ENCODE measurements around the gene TNFSF8. TPM values are rescaled to one million over a fixed set of nuclear protein-coding genes. Genes with fewer than 3 reads are reported as not detected.

TNFSF8 gene
- total RNA-seq, 1 experiment from 2014 or later = not detected

DNA sequence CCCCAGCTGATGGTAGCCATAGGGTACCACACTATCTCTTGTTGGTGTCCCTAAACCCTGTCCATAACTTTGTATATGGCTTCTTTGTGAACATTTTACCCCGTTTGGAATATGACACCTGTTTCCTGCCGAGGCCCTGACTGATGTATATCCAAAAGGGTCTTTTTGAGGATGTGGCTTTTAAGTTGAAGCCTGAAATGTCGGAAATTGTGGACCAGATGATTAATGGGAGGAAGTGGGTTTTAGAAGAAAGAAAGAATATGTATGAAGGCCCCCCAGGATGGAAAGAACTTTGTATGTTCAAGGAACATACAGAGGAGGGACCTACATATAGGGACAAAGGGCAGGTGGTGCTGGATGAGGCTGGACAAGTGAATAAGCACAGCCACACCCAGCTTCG lies 16.7 kb upstream of the TNFSF8 start:
- Mint-ChIP-seq H3K27ac (ENCODE audit: low read depth, unreplicated experiment) (no peak overlapping the region), H3K36me3 (ENCODE audit: insufficient read depth, unreplicated experiment) (peaks cover 5% of the 10 kb centered on the region), H3K4me1 (ENCODE audit: insufficient read depth, unreplicated experiment) (no peaks in the 10 kb centered on the region), H3K4me3 (ENCODE audit: unreplicated experiment) (no peak overlapping the region), H3K9me3 (ENCODE audit: unreplicated experiment) (no peaks in the 10 kb centered on the region), H3K27me3 (ENCODE audit: insufficient read depth, unreplicated experiment) (no peaks in the 10 kb centered on the region)
- no TSS peak for BruUV-seq (replicated peaks)
- CTCF ChIA-PET = interaction anchor here (1.1 kb wide), 1 partner anchor 266 kb away, joined by 3 read pairs; no protein-coding TSS in a partner anchor
- no peak for DNase-seq (ENCODE audit: unreplicated experiment)
- intact Hi-C loops (cut with micrococcal nuclease) = no loop called here
- no peak for TF ChIP-seq CTCF (IDR thresholded peaks at IDR 0.05; ENCODE audit: unreplicated experiment)
- POLR2A ChIA-PET = no interaction called here

DNA sequence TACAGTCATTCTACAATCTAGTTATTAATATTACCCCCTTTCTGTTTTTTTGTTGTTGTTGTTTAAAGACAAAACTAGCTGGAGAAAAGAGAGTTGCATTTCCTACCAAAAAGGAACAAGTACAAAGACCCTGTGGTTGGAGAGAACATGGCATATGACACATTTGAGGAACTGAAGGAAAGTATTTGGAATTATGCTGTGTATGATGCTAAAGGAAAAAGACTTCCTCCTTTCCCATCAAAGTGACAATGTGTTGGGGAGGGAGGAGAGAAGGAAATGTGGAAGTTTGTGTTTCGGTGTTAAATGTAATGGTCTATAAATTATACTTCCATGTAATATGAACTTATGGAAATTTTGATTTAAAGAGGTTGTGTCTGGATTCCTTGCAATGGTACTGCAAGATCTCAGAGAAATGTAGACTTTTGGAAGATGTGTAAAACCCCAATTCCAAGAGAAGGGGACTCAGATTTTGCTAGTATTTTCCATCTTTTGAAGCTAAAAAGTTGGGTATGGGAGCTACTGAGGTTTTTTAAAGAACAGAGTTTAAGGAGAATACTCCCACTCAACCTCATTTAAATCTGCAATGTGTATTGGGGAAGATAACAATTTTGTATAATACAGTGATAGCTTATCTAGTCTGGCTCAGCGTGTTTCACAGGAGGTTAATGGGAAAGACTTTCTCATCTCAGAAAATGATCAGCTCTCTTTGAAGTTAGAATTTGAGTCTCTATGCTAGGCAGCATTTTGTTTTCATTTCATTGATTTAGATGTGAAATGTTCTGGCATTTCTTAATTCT lies 15.4 kb upstream of the TNFSF8 start:
- CTCF ChIA-PET = interaction anchor here (1.1 to 1.4 kb wide), 3 partner anchors 14 to 265 kb away, joined by 3 to 7 read pairs (median 6); no protein-coding TSS in a partner anchor
- DNase-seq (ENCODE audit: unreplicated experiment) = no peak
- Mint-ChIP-seq H3K36me3 (ENCODE audit: insufficient read depth, unreplicated experiment) (peaks cover 5% of the 10 kb centered on the region), H3K4me3 (ENCODE audit: unreplicated experiment) (no peak overlapping the region), H3K9me3 (ENCODE audit: unreplicated experiment) (no peaks in the 10 kb centered on the region), H3K27ac (ENCODE audit: low read depth, unreplicated experiment) (no peak overlapping the region), H3K4me1 (ENCODE audit: insufficient read depth, unreplicated experiment) (peaks cover under 1% of the 10 kb centered on the region), H3K27me3 (ENCODE audit: insufficient read depth, unreplicated experiment) (no peaks in the 10 kb centered on the region)
- intact Hi-C loops (cut with micrococcal nuclease) = no loop called here
- TF ChIP-seq CTCF (IDR thresholded peaks at IDR 0.05; ENCODE audit: unreplicated experiment) = no peak
- POLR2A ChIA-PET = no interaction called here
- no TSS peak for BruUV-seq (replicated peaks)

GRCh38 chr9:114941376-114941775 lies 11.0 kb upstream of the TNFSF8 start:
- Mint-ChIP-seq H3K27ac (ENCODE audit: low read depth, unreplicated experiment) (no peak overlapping the region), H3K4me1 (ENCODE audit: insufficient read depth, unreplicated experiment) (peaks cover 5% of the 10 kb centered on the region), H3K36me3 (ENCODE audit: insufficient read depth, unreplicated experiment) (no peaks in the 10 kb centered on the region), H3K9me3 (ENCODE audit: unreplicated experiment) (no peaks in the 10 kb centered on the region), H3K27me3 (ENCODE audit: insufficient read depth, unreplicated experiment) (no peaks in the 10 kb centered on the region), H3K4me3 (ENCODE audit: unreplicated experiment) (no peak overlapping the region)
- no TSS peak for BruUV-seq (replicated peaks)
- DNase-seq (ENCODE audit: unreplicated experiment) = no peak
- ChIA-PET POLR2A (interaction anchor here (1.2 kb wide), 1 partner anchor 19 kb away, joined by 3 read pairs; no protein-coding TSS in a partner anchor), CTCF (interaction anchor here (0.6 to 1.3 kb wide), 5 partner anchors 29 to 280 kb away, joined by 3 to 4 read pairs (median 3); no protein-coding TSS in a partner anchor)
- TF ChIP-seq CTCF (IDR thresholded peaks at IDR 0.05; ENCODE audit: unreplicated experiment) = no peak
- intact Hi-C loops (cut with micrococcal nuclease) = no loop called here

- no peaks in the 10 kb centered on the region for H3K27me3 Mint-ChIP-seq (ENCODE audit: insufficient read depth, unreplicated experiment)
- no peaks in the 10 kb centered on the region for H3K36me3 Mint-ChIP-seq (ENCODE audit: insufficient read depth, unreplicated experiment)
- POLR2A ChIA-PET = no interaction called here
- H3K4me3 Mint-ChIP-seq (ENCODE audit: unreplicated experiment) = no peak overlapping the region
- no peak for TF ChIP-seq CTCF (IDR thresholded peaks at IDR 0.05; ENCODE audit: unreplicated experiment)
- peaks cover 5% of the 10 kb centered on the region for H3K4me1 Mint-ChIP-seq (ENCODE audit: insufficient read depth, unreplicated experiment)
- H3K9me3 Mint-ChIP-seq (ENCODE audit: unreplicated experiment) = no peaks in the 10 kb centered on the region
- intact Hi-C loops (cut with micrococcal nuclease) = no loop called here
- no peak overlapping the region for H3K27ac Mint-ChIP-seq (ENCODE audit: low read depth, unreplicated experiment)
- no peak for DNase-seq (ENCODE audit: unreplicated experiment)
- CTCF ChIA-PET = interaction anchor here (0.6 to 0.7 kb wide), 4 partner anchors 54 to 335 kb away, joined by 3 to 4 read pairs (median 4); no protein-coding TSS in a partner anchor
- no TSS peak for BruUV-seq (replicated peaks)
Observed at GRCh38 chr9:114938687-114939575, 8.5 kb upstream of the TNFSF8 start.

All from MCF 10A (cell line).